ENCODE data around the gene C19orf67. TPM values are rescaled to one million over a fixed set of nuclear protein-coding genes. Genes with fewer than 3 reads are reported as not detected.

Gene C19orf67
- total and polyA plus RNA-seq, 2 donors (not counting 1 experiment from before 2014, with no cell fraction given) = 1.2 TPM; not detected in 1

DNA sequence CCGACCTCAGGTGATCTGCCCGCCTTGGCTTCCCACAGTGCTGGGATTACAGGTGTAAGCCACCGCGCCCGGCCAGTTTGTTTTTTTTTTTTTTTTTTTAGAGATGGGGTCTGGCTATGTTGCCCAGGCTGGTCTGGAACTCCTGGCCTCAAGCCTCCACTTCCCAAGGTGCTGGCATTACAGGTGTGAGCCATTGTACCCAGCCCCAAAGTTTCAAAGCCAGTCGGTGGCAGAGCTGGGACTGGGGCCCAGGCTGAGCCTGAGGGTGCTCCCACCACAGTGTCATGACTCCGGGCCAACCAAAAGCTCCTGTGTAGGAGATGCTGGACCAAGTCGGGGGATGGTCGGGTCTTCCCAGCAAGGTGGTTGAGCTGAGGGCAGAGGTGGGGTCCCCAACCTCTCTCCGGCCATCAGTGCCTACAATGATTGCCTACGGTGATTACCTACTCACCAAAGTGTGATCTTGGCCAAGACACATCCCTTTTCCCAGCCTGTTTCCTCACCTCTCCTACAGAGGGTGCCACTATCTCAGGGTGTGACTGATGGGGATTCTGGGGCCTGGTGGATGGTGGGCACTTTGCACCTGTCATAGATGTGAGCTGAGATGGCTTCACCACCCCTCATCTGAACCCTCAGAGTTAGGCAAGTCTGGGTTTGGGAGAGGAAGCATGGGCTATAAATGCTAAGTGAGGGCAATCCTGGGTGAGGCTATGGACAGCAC is 10.8 kb upstream of the C19orf67 start:
- Mint-ChIP-seq H3K4me3 (no peak overlapping the region), H3K27me3 (no peaks in the 10 kb centered on the region), H3K9me3 (ENCODE audit: insufficient read depth) (peaks cover 8% of the 10 kb centered on the region), H3K4me1 (peaks cover 10% of the 10 kb centered on the region), H3K27ac (no peak overlapping the region)
- intact Hi-C loops (cut with micrococcal nuclease) = loop anchor here (10.0 kb wide), 1 partner anchor 822 kb away; no protein-coding TSS in a partner anchor
- Histone ChIP-seq H3K36me3 (replicated peaks in 1 of 2; ENCODE audit: control extremely low read depth in 1 of 2, control insufficient read depth in 1 of 2, extremely low read depth in 1 of 2, insufficient read depth in 2 of 2, low read length in 1 of 2) (peaks cover 0 to 24% of the 10 kb centered on the region in 2 experiments), H3K9ac (ENCODE audit: low read length) (no peak overlapping the region), H3K9me3 (ENCODE audit: control extremely low read depth in 1 of 3, control insufficient read depth in 2 of 3, insufficient read depth in 1 of 3, low read length in 2 of 3) (peaks cover 2 to 9% (median 8%) of the 10 kb centered on the region in 3 donors), H3K4me3 (ENCODE audit: control extremely low read depth in 1 of 5, extremely low read depth in 1 of 5, insufficient read depth in 1 of 5, low read depth in 2 of 5, low read length in 4 of 5) (no peak overlapping the region), H3K27me3 (replicated peaks in 1 of 4; ENCODE audit: control extremely low read depth in 1 of 4, control insufficient read depth in 3 of 4, insufficient read depth in 4 of 4, low read length in 3 of 4) (no peaks in the 10 kb centered on the region), H3K79me2 (ENCODE audit: control insufficient read depth, insufficient read depth, low read length) (no peaks in the 10 kb centered on the region), H3K27ac (ENCODE audit: low read length in 2 of 2) (no peak overlapping the region), H3K4me1 (ENCODE audit: control insufficient read depth in 2 of 2, insufficient read depth in 2 of 2, low read length in 2 of 2) (peaks cover 6 to 11% of the 10 kb centered on the region in 2 donors), H3K4me2 (replicated peaks; ENCODE audit: low read depth, low read length, poor library complexity, severe bottlenecking) (no peak overlapping the region), H4K20me1 (ENCODE audit: control insufficient read depth, insufficient read depth, low read length, poor library complexity, severe bottlenecking) (no peaks in the 10 kb centered on the region), H2AFZ (ENCODE audit: insufficient read depth, low read depth, low read length, poor library complexity, severe bottlenecking) (no peak overlapping the region)
- ChIA-PET POLR2A (no interaction called here), CTCF (interaction anchor here (0.7 to 1.4 kb wide), 3 partner anchors 9 to 1004 kb away, joined by 3 read pairs; no protein-coding TSS in a partner anchor)
- 100% methylated on average over 7 of the region's 11 CpGs for WGBS (ENCODE audit: insufficient coverage)
- no peak for TF ChIP-seq EZH2 (IDR thresholded peaks at IDR 0.05; ENCODE audit: borderline replicate concordance, insufficient read depth, low read depth, low read length, poor library complexity, severe bottlenecking)
- TF ChIP-seq, protein P1, sequence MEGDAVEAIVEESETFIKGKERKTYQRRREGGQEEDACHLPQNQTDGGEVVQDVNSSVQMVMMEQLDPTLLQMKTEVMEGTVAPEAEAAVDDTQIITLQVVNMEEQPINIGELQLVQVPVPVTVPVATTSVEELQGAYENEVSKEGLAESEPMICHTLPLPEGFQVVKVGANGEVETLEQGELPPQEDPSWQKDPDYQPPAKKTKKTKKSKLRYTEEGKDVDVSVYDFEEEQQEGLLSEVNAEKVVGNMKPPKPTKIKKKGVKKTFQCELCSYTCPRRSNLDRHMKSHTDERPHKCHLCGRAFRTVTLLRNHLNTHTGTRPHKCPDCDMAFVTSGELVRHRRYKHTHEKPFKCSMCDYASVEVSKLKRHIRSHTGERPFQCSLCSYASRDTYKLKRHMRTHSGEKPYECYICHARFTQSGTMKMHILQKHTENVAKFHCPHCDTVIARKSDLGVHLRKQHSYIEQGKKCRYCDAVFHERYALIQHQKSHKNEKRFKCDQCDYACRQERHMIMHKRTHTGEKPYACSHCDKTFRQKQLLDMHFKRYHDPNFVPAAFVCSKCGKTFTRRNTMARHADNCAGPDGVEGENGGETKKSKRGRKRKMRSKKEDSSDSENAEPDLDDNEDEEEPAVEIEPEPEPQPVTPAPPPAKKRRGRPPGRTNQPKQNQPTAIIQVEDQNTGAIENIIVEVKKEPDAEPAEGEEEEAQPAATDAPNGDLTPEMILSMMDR (IDR thresholded peaks at IDR 0.05) = no peak
- DNase-seq (no peak), ATAC-seq (ENCODE audit: low read depth) (no peak)

DNA sequence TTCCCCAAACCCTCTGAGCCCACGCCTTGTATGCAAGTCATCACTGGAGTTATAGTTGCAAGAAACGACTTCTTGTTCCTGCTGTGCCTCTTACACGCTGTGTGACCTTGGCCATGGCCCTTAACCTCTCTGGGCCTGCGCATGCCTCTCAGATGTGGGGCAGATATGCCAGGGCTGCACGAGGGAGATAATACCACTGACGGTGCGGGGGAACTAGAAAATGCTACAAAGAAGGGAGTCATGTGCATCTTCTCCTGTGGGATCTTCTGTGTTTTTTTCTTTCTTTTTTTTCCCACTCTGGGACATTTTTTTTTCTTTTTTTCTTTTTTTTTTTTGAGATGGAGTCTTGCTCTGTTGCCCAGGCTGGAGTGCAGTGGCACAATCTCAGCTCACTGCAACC is 9.3 kb upstream of the C19orf67 start:
- TF ChIP-seq EZH2 (IDR thresholded peaks at IDR 0.05; ENCODE audit: borderline replicate concordance, insufficient read depth, low read depth, low read length, poor library complexity, severe bottlenecking) = no peak
- TF ChIP-seq, protein P1 (IDR thresholded peaks at IDR 0.05) = no peak
- Histone ChIP-seq H3K27me3 (replicated peaks in 1 of 4; ENCODE audit: control extremely low read depth in 1 of 4, control insufficient read depth in 3 of 4, insufficient read depth in 4 of 4, low read length in 3 of 4) (no peaks in the 10 kb centered on the region), H3K4me3 (ENCODE audit: control extremely low read depth in 1 of 5, extremely low read depth in 1 of 5, insufficient read depth in 1 of 5, low read depth in 2 of 5, low read length in 4 of 5) (no peak overlapping the region), H3K27ac (ENCODE audit: low read length in 2 of 2) (no peak overlapping the region), H2AFZ (ENCODE audit: insufficient read depth, low read depth, low read length, poor library complexity, severe bottlenecking) (no peak overlapping the region), H4K20me1 (ENCODE audit: control insufficient read depth, insufficient read depth, low read length, poor library complexity, severe bottlenecking) (no peaks in the 10 kb centered on the region), H3K4me1 (ENCODE audit: control insufficient read depth in 2 of 2, insufficient read depth in 2 of 2, low read length in 2 of 2) (peaks cover 6 to 11% of the 10 kb centered on the region in 2 donors), H3K9me3 (ENCODE audit: control extremely low read depth in 1 of 3, control insufficient read depth in 2 of 3, insufficient read depth in 1 of 3, low read length in 2 of 3) (peaks cover 2 to 9% (median 8%) of the 10 kb centered on the region in 3 donors), H3K36me3 (replicated peaks in 1 of 2; ENCODE audit: control extremely low read depth in 1 of 2, control insufficient read depth in 1 of 2, extremely low read depth in 1 of 2, insufficient read depth in 2 of 2, low read length in 1 of 2) (peaks cover 0 to 17% of the 10 kb centered on the region in 2 experiments), H3K79me2 (ENCODE audit: control insufficient read depth, insufficient read depth, low read length) (no peaks in the 10 kb centered on the region), H3K9ac (ENCODE audit: low read length) (no peak overlapping the region), H3K4me2 (replicated peaks; ENCODE audit: low read depth, low read length, poor library complexity, severe bottlenecking) (no peak overlapping the region)
- no peak for DNase-seq
- peaks cover 8% of the 10 kb centered on the region for H3K9me3 Mint-ChIP-seq (ENCODE audit: insufficient read depth)
- intact Hi-C loops (cut with micrococcal nuclease) = loop anchor here (10.0 kb wide), 1 partner anchor 820 kb away; no protein-coding TSS in a partner anchor
- ChIA-PET POLR2A (no interaction called here), CTCF (interaction anchor here (1.2 kb wide), 1 partner anchor 21 kb away, joined by 3 read pairs; no protein-coding TSS in a partner anchor)
- no peak for ATAC-seq (ENCODE audit: low read depth)
- H3K4me3 Mint-ChIP-seq = no peak overlapping the region
- H3K27me3 Mint-ChIP-seq = no peaks in the 10 kb centered on the region
- H3K4me1 Mint-ChIP-seq = peaks cover 11% of the 10 kb centered on the region
- WGBS (ENCODE audit: insufficient coverage) = 94% methylated on average over 4 of the region's 7 CpGs
- peak overlapping the region; percentile 3 for H3K27ac Mint-ChIP-seq

All from B cell (primary cell).